ENCODE measurements around the gene LMTK3. TPM values are rescaled to one million over a fixed set of nuclear protein-coding genes. Genes with fewer than 3 reads are reported as not detected.

Gene LMTK3
- total RNA-seq, 2 experiments from 2014 or later = 10.2 to 12.8 TPM

GRCh38 chr19:48484247-48484893, 27.3 kb downstream of the LMTK3 start:
- POLR2A ChIA-PET = interaction anchor here (0.6 kb wide), 1 partner anchor 22 kb away, joined by 3 read pairs; no protein-coding TSS in a partner anchor

GRCh38 chr19:48483301-48483700, 28.3 kb downstream of the LMTK3 start:
- ATAC-seq (ENCODE audit: low read depth) = no peak
- H3K4me1 Mint-ChIP-seq = peaks cover 20% of the 10 kb centered on the region
- no peak overlapping the region for H3K27ac Mint-ChIP-seq
- H3K27me3 Mint-ChIP-seq = no peaks in the 10 kb centered on the region
- no peak overlapping the region for H3K4me3 Mint-ChIP-seq
- POLR2A ChIA-PET = interaction anchor here (0.6 kb wide), 1 partner anchor 23 kb away, joined by 3 read pairs; no protein-coding TSS in a partner anchor
- H3K36me3 Mint-ChIP-seq = peaks cover 2% of the 10 kb centered on the region
- H3K9me3 Mint-ChIP-seq = no peaks in the 10 kb centered on the region
- DNase-seq = no peak

More at GRCh38 chr19:48484247-48484893, 27.3 kb downstream of the LMTK3 start:
- Mint-ChIP-seq H3K4me3 (no peak overlapping the region), H3K36me3 (peaks cover 2% of the 10 kb centered on the region), H3K4me1 (peaks cover 20% of the 10 kb centered on the region), H3K27me3 (no peaks in the 10 kb centered on the region), H3K9me3 (no peaks in the 10 kb centered on the region), H3K27ac (no peak overlapping the region)
- ATAC-seq (ENCODE audit: low read depth) = no peak
- no peak for DNase-seq

DNA sequence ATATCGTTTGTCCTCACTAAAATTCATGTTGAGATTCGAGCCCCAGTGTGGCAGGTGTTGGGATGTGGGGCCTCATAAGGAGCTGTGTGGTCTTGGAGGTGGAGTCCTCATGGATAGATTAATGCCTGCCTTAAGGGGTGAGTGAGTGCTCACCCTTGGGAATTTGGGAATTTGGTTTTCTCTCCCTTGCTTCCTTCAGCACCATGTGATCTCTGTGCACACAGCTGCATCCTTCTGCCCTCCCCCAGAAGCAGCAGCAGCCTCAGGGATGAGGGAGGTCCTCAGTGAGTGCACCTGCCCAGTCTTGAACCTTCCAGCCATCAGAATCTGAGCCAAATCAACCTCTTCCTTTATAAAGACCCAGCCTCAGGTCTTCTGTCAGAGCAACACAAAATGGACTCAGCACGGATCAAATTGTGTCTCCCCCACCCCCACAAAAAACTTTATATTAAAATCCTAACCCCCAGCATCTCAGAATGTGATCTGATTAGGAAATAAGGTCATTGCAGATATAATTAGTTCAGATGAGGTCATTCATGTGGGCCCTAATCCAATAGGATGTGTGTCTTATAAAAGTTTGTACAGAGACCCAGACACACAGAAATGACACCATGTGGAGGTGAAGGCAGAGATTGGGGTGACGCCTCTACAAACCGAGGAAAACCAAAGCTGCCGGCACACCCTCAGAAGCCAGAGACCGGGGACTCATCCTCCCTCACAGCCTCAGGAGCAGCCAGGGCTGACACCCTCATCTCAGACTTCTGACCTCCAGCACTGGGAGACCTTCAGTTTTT, 29.6 kb downstream of the LMTK3 start:
- ATAC-seq (ENCODE audit: low read depth) (no peak), DNase-seq (no peak)
- Mint-ChIP-seq H3K27me3 (no peaks in the 10 kb centered on the region), H3K9me3 (no peaks in the 10 kb centered on the region), H3K27ac (peak overlapping the region; percentile 52), H3K4me1 (peaks cover 20% of the 10 kb centered on the region), H3K36me3 (peaks cover 2% of the 10 kb centered on the region), H3K4me3 (peak overlapping the region; percentile 80)
- POLR2A ChIA-PET = interaction anchor here (1.1 to 3.3 kb wide), 3 partner anchors 11 to 222 kb away, joined by 6 to 20 read pairs (median 9); no protein-coding TSS in a partner anchor

DNA sequence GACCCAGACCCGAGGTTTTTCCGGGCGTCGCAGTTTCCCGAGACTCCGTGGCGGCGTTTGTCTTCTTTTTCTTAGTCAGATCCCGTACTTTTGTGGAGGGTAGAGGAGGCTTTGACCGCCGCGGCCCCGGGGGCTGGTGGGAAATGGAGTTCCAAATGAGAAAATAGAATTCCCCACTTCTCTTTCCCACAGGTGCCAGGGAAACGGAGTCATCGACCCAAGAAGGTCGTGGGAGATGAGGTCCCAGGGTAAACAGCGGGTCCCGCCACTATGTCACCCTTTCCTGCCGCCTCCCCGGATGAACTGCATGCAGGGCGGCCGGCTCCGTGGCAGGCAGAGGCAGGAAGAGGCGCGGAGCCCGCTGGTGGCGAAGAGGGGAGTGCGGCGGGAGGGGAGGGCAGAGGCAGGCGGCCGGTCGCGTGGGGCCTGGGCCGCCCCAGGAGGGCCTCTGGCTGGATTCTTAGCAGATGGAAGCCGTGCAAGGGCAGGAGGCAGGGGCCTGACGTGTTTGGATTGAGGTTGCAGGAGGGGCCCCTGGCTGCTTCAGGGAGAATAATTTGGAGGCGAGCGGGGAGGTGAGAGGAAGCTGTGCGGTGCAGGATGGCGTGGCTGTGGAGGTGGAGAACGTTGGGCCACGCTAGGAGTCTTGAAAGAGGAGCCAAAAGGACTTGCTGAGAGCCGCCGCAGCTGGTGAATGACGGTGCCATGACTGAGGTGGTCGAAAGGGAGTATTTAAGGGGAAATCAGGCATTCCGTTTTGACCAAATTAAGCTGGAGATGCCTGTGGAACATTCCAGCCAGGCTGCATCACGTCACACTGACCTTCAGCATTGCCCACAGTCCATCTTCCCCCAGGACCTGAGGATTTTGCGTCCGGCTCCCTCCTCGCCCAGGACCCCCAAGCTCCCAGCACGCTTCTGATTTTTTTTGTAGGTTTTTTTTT, 30.8 kb downstream of the LMTK3 start:
- Mint-ChIP-seq H3K27ac (peak overlapping the region; percentile 89), H3K4me3 (peak overlapping the region; percentile 80), H3K9me3 (no peaks in the 10 kb centered on the region), H3K36me3 (peaks cover 2% of the 10 kb centered on the region), H3K27me3 (no peaks in the 10 kb centered on the region), H3K4me1 (peaks cover 20% of the 10 kb centered on the region)
- peak; percentile 90 for ATAC-seq (ENCODE audit: low read depth)
- peak; percentile 82 for DNase-seq
- POLR2A ChIA-PET = interaction anchor here (0.9 to 3.3 kb wide), 7 partner anchors 9 to 224 kb away, joined by 3 to 20 read pairs (median 6); partner anchors contain the start of gene EMP3

- H3K4me3 Mint-ChIP-seq = peak overlapping the region; percentile 80
- POLR2A ChIA-PET = interaction anchor here (0.9 to 3.3 kb wide), 5 partner anchors 10 to 155 kb away, joined by 3 to 20 read pairs (median 9); partner anchors contain the start of gene EMP3
- peaks cover 5% of the 10 kb centered on the region for H3K36me3 Mint-ChIP-seq
- H3K9me3 Mint-ChIP-seq = no peaks in the 10 kb centered on the region
- peaks cover 20% of the 10 kb centered on the region for H3K4me1 Mint-ChIP-seq
- peak overlapping the region; percentile 89 for H3K27ac Mint-ChIP-seq
- no peaks in the 10 kb centered on the region for H3K27me3 Mint-ChIP-seq
- ATAC-seq (ENCODE audit: low read depth) = peak; percentile 19
- no peak for DNase-seq
These were observed 31.5 kb downstream of the LMTK3 start for GRCh38 chr19:48480183-48480557.

DNA sequence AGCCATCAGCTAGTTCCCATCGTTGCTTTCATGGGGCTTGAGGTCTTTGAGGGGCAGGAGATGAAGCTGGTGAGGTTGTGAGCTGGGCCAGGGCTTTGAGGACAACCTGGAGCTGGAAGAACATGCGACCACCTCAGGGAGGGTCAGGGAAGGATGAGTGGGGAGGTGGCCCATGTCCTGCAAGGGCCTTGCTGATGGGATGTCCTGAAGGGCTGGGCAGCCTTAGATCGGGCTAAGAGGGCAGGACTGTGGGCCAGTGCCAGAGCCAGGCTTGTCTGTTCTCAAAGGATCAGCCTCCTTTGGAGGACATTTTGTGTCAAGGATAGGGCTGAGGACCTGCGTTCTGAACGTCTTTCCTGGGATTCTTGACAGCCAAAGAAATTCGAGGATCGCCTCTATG, 31.9 kb downstream of the LMTK3 start:
- H3K36me3 Mint-ChIP-seq = peaks cover 6% of the 10 kb centered on the region
- DNase-seq = no peak
- no peaks in the 10 kb centered on the region for H3K27me3 Mint-ChIP-seq
- H3K9me3 Mint-ChIP-seq = no peaks in the 10 kb centered on the region
- H3K4me3 Mint-ChIP-seq = peak overlapping the region; percentile 18
- H3K4me1 Mint-ChIP-seq = peaks cover 20% of the 10 kb centered on the region
- H3K27ac Mint-ChIP-seq = peak overlapping the region; percentile 89
- ATAC-seq (ENCODE audit: low read depth) = no peak
- POLR2A ChIA-PET = interaction anchor here (0.9 to 3.3 kb wide), 4 partner anchors 9 to 155 kb away, joined by 3 to 20 read pairs (median 8); partner anchors contain the start of gene EMP3

- Mint-ChIP-seq H3K27ac (no peak overlapping the region), H3K9me3 (no peaks in the 10 kb centered on the region), H3K36me3 (peaks cover 7% of the 10 kb centered on the region), H3K27me3 (no peaks in the 10 kb centered on the region), H3K4me3 (no peak overlapping the region), H3K4me1 (peaks cover 20% of the 10 kb centered on the region)
- POLR2A ChIA-PET = interaction anchor here (0.7 to 2.6 kb wide), 2 partner anchors 9 to 11 kb away, joined by 3 to 12 read pairs; no protein-coding TSS in a partner anchor
- no peak for ATAC-seq (ENCODE audit: low read depth)
- no peak for DNase-seq
These were observed 33.0 kb downstream of the LMTK3 start for GRCh38 chr19:48478339-48479256.

DNA sequence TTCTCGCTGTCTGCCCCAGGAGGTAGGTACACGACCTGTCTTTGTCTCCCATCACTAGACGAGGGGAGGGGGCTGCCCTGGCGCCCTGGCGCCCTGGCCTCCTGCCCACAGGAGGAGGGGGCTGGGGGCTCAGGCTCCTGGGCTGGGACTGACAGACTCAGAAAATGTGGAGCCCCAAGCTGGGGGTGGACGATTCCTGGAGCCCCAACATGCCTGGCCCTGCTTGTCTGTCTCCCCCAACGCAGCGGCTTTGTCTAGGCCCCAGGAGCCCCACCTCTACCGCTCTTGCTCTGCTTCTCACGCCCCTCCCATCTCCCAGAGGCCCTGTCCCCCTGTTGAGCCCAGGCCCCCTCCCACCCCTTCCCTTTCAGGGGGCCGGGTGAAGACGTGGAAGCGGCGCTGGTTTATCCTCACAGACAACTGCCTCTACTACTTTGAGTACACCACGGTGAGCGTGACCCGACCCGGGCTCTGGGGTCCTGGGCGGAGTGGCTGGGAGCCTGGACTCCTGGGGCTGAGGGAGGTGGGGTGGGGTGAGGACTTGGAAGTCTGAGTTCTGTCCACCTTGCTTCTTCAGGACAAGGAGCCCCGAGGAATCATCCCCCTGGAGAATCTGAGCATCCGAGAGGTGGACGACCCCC, 33.8 kb downstream of the LMTK3 start:
- Mint-ChIP-seq H3K4me1 (peaks cover 20% of the 10 kb centered on the region), H3K36me3 (peaks cover 8% of the 10 kb centered on the region), H3K27me3 (no peaks in the 10 kb centered on the region), H3K4me3 (no peak overlapping the region), H3K9me3 (no peaks in the 10 kb centered on the region), H3K27ac (no peak overlapping the region)
- DNase-seq (no peak), ATAC-seq (ENCODE audit: low read depth) (no peak)
- POLR2A ChIA-PET = interaction anchor here (0.7 kb wide), 1 partner anchor 8 kb away, joined by 3 read pairs; no protein-coding TSS in a partner anchor

DNA sequence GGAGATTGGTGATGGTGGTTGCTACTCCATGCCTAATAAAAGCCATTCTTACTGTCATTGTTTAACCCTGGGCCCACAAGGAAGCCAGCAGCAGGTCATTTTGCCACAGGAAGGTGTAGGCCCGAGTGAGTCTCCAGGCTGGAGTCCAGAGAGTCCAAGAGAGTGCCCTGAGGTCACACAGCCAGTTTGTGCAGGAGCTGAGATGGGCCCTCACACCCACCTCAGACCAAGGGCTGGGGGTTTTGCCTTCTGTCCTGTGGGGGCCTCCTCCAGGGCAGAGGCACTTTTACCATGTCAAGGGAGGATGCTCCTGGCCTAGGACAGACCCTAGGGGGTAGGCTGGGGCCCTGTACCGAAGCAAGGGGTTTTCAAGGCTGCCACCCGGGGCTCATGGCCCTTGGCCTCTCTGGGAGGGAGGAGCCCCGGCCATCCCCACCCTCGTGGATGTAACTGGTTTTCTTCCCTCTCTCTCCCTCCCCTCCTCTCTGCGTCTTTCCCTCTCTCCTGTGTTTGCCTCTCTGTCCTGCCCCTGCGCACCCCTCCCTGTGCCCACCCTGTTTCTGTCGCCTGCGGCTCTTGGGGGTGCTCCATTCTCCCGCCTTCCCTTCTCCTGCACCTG, 34.5 kb downstream of the LMTK3 start:
- ATAC-seq (ENCODE audit: low read depth) = no peak
- Mint-ChIP-seq H3K27me3 (no peaks in the 10 kb centered on the region), H3K4me1 (peaks cover 21% of the 10 kb centered on the region), H3K4me3 (no peak overlapping the region), H3K27ac (no peak overlapping the region), H3K9me3 (no peaks in the 10 kb centered on the region), H3K36me3 (peaks cover 12% of the 10 kb centered on the region)
- POLR2A ChIA-PET = no interaction called here
- DNase-seq = no peak

- Mint-ChIP-seq H3K4me3 (no peak overlapping the region), H3K4me1 (peaks cover 18% of the 10 kb centered on the region), H3K27ac (no peak overlapping the region), H3K27me3 (no peaks in the 10 kb centered on the region), H3K9me3 (no peaks in the 10 kb centered on the region), H3K36me3 (peaks cover 16% of the 10 kb centered on the region)
- POLR2A ChIA-PET = no interaction called here
- DNase-seq (no peak), ATAC-seq (ENCODE audit: low read depth) (no peak)
These were observed 35.5 kb downstream of the LMTK3 start for GRCh38 chr19:48476176-48476575.

DNA sequence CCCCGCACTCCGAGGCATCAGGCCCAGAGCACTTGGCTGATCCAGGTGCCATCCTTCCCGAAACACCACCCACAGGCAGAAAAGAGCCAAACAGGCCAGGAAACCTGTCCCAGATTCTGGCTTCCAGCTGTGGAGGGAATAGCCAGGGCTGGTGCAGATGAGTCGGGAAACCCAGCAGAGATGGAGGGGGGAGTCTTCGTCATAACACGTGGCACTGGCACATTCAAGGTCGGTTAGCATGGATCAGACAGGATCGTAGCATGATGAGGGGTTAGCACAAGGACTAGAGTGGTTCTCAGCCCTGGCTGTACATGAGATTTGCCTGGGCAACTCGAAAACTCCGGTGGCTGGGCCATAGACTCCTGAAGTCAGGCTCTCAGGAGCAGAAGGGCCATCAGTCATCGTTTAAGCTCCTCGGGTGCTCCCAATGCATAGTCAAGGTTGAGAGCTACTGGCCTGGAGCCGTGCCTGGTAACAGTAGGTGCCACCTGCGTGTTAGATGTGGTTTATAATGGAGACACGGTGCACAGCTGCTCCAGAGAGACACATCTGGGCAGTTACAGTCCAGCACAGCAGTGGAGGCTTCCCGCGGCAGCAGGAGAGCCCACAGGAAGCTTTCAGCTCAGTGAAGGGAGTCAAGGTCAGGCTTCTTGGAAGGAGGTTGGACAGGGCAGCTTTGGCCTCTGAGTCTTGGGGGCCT, 36.1 kb downstream of the LMTK3 start:
- POLR2A ChIA-PET = no interaction called here
- H3K27ac Mint-ChIP-seq = peak overlapping the region; percentile 52
- no peak overlapping the region for H3K4me3 Mint-ChIP-seq
- no peak for ATAC-seq (ENCODE audit: low read depth)
- H3K4me1 Mint-ChIP-seq = peaks cover 14% of the 10 kb centered on the region
- H3K27me3 Mint-ChIP-seq = no peaks in the 10 kb centered on the region
- DNase-seq = no peak
- H3K9me3 Mint-ChIP-seq = no peaks in the 10 kb centered on the region
- peaks cover 19% of the 10 kb centered on the region for H3K36me3 Mint-ChIP-seq
